NCI-H524 (cell line): ENCODE results near the gene EME1.
A peak's percentile ranks its signal among the peaks of the same experiment; 100 is the strongest.

Experiments used
- DNase-seq, 2 experiments: peaks; one replicate each; lab custom pipeline; 2025; lab: John Stamatoyannopoulos, UW

Gene EME1

GRCh38 chr17:50347894-50348291, 25.1 kb upstream of the EME1 start:
- peak; percentile 11 to 44 for DNase-seq

- DNase-seq: no peak
Measured at GRCh38 chr17:50348522-50349242, 24.3 kb upstream of the EME1 start.

GRCh38 chr17:50349243-50349600, 23.8 kb upstream of the EME1 start:
- no peak for DNase-seq

- DNase-seq: no peak
Measured at GRCh38 chr17:50350733-50351132, 22.3 kb upstream of the EME1 start.

- DNase-seq: no peak
Measured at GRCh38 chr17:50352072-50352692, 20.8 kb upstream of the EME1 start.

- no peak for DNase-seq
Measured at GRCh38 chr17:50352693-50353599, 20.1 kb upstream of the EME1 start.

GRCh38 chr17:50353600-50354195, 19.3 kb upstream of the EME1 start:
- DNase-seq: no peak

GRCh38 chr17:50354198-50354597, 18.8 kb upstream of the EME1 start:
- no peak for DNase-seq

- DNase-seq: no peak
Measured at GRCh38 chr17:50354776-50355175, 18.3 kb upstream of the EME1 start.

- no peak for DNase-seq
Measured at GRCh38 chr17:50355336-50355700, 17.7 kb upstream of the EME1 start.

GRCh38 chr17:50355701-50356341, 17.2 kb upstream of the EME1 start:
- no peak for DNase-seq

- DNase-seq: no peak
Measured at GRCh38 chr17:50356418-50356817, 16.6 kb upstream of the EME1 start.

- no peak for DNase-seq
Measured at GRCh38 chr17:50356892-50357510, 16.0 kb upstream of the EME1 start.

GRCh38 chr17:50358177-50358576, 14.9 kb upstream of the EME1 start:
- no peak for DNase-seq

- DNase-seq: no peak
Measured at GRCh38 chr17:50359005-50359699, 13.9 kb upstream of the EME1 start.

- DNase-seq: no peak
Measured at GRCh38 chr17:50359998-50360461, 13.0 kb upstream of the EME1 start.

GRCh38 chr17:50360486-50361115, 12.4 kb upstream of the EME1 start:
- DNase-seq: no peak

- DNase-seq: peak; percentile 58 to 65
Measured at GRCh38 chr17:50361561-50362480, 11.2 kb upstream of the EME1 start.

- no peak for DNase-seq
Measured at GRCh38 chr17:50362661-50363060, 10.4 kb upstream of the EME1 start.
